Vagina (tissue), 2 donors: Measurements from ENCODE around the gene TRIM10.

Experiments used
- POLR2A ChIP-seq, 2 donors: fragments of 450-650 bp; IDR thresholded peaks; one replicate each; pipeline ENCODE4 v1.6.1; 2017; ENCODE audit warnings: antibody characterized with exemption in 2 of 2, mild to moderate bottlenecking in 2 of 2, moderate library complexity in 2 of 2
- POLR2AphosphoS5 ChIP-seq, 2 donors: sonication (generic); formaldehyde crosslinking; IDR thresholded peaks; one replicate each; pipeline ENCODE4 v1.9.0; 2017; ENCODE audit warnings: antibody characterized with exemption in 2 of 2, mild to moderate bottlenecking in 2 of 2, low read depth in 1 of 2; ENCODE audit not compliant: insufficient read depth in 1 of 2
- TF ChIP-seq, protein P1 (sequence below), 3 experiments: fragments of 450-650 bp in 2 of 3; fragments of 200-600 bp in 1 of 3; sonication (generic) in 1 of 3; IDR thresholded peaks; one replicate each; pipeline ENCODE4 v1.5.1; 2017 to 2019; ENCODE audit warnings: antibody characterized with exemption in 3 of 3, mild to moderate bottlenecking in 2 of 3, moderate library complexity in 2 of 3

DNA sequence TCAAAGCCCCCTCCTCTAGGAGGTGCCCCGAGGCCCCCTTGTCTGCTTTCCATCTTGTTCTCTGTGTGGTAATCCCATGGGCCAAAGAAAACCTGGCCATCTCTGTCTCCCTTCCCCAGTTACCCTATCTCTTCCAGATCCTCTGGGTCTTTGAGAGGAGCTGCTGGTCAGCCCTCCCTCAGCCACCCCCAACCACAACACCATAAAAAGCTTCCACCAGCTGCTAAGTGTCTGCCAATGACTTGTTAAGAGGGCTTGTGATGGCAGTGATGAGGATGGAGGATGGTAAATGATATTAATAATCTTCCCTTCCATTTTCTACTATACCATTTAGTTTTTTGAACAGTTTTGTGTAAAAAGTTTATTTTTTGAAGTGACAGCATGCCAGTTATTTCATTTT lies 34.9 kb upstream of the TRIM10 start:
- TF ChIP-seq POLR2A (IDR thresholded peaks at IDR 0.05): no peak
- TF ChIP-seq, protein P1, sequence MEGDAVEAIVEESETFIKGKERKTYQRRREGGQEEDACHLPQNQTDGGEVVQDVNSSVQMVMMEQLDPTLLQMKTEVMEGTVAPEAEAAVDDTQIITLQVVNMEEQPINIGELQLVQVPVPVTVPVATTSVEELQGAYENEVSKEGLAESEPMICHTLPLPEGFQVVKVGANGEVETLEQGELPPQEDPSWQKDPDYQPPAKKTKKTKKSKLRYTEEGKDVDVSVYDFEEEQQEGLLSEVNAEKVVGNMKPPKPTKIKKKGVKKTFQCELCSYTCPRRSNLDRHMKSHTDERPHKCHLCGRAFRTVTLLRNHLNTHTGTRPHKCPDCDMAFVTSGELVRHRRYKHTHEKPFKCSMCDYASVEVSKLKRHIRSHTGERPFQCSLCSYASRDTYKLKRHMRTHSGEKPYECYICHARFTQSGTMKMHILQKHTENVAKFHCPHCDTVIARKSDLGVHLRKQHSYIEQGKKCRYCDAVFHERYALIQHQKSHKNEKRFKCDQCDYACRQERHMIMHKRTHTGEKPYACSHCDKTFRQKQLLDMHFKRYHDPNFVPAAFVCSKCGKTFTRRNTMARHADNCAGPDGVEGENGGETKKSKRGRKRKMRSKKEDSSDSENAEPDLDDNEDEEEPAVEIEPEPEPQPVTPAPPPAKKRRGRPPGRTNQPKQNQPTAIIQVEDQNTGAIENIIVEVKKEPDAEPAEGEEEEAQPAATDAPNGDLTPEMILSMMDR (IDR thresholded peaks at IDR 0.05): no peak
- TF ChIP-seq POLR2AphosphoS5 (IDR thresholded peaks at IDR 0.05; ENCODE audit: insufficient read depth in 1 of 2, low read depth in 1 of 2): no peak
